Endodermal cell (in vitro differentiated cells): ENCODE results near the gene CUX1. TPM values are rescaled to one million over a fixed set of nuclear protein-coding genes. Genes with fewer than 3 reads are reported as not detected.

Experiments
- DNase-seq: peaks from one replicate; pipeline ENCODE4 v3.0.0-alpha.2; 2017
- H3K27ac ChIP-seq: 2 replicates; pipeline ENCODE4 v1.5.1; 2013; ENCODE audit warnings: mild to moderate bottlenecking, low read depth, low read length, moderate library complexity
- H3K27me3 ChIP-seq: 2 replicates; pipeline ENCODE4 v1.6.1; 2013; ENCODE audit warnings: mild to moderate bottlenecking, low read length, moderate library complexity; ENCODE audit not compliant: insufficient read depth, control insufficient read depth, poor library complexity, severe bottlenecking
- H3K36me3 ChIP-seq: 2 replicates; pipeline ENCODE4 v1.7.0; 2013; ENCODE audit warnings: mild to moderate bottlenecking, low read length, moderate library complexity; ENCODE audit not compliant: control insufficient read depth, insufficient read depth
- H3K4me1 ChIP-seq: one replicate; pipeline ENCODE4 v1.7.0; 2013; ENCODE audit warnings: low read length; ENCODE audit not compliant: control insufficient read depth, insufficient read depth
- H3K4me3 ChIP-seq: 2 replicates; pipeline ENCODE4 v1.5.1; 2013; ENCODE audit warnings: mild to moderate bottlenecking, low read length, moderate library complexity
- H3K9ac ChIP-seq: 2 replicates; pipeline ENCODE4 v1.6.1; 2013; ENCODE audit warnings: mild to moderate bottlenecking, low read length, moderate library complexity; ENCODE audit not compliant: poor library complexity, severe bottlenecking; ENCODE audit errors: extremely low read depth
- H3K9me3 ChIP-seq: 2 replicates; pipeline ENCODE4 v1.6.1; 2013; ENCODE audit warnings: mild to moderate bottlenecking, low read length, moderate library complexity; ENCODE audit not compliant: control insufficient read depth
- H3K27ac Mint-ChIP-seq: 2 replicates; pipeline ENCODE4 v1.8.0; 2020; ENCODE audit warnings: mixed read lengths
- H3K27me3 Mint-ChIP-seq: 2 replicates; pipeline ENCODE4 v1.8.0; 2021; ENCODE audit warnings: mild to moderate bottlenecking, mixed read lengths; ENCODE audit not compliant: insufficient read depth
- H3K36me3 Mint-ChIP-seq: 2 replicates; pipeline ENCODE4 v1.8.0; 2020; ENCODE audit warnings: low read depth, mixed read lengths
- H3K4me1 Mint-ChIP-seq: 2 replicates; pipeline ENCODE4 v1.8.0; 2020; ENCODE audit warnings: mixed read lengths
- H3K4me3 Mint-ChIP-seq: 2 replicates; pipeline ENCODE4 v1.8.0; 2020; ENCODE audit warnings: mild to moderate bottlenecking, moderate library complexity, mixed read lengths
- H3K9me3 Mint-ChIP-seq: 2 replicates; pipeline ENCODE4 v1.8.0; 2020; ENCODE audit warnings: mild to moderate bottlenecking, mixed read lengths
- WGBS, 2 experiments: methylation state at CpG; one replicate each; pipeline versions ENCODE4 v1.1.5 to v1.1.7; 2013; ENCODE audit warnings: missing lambda C conversion rate in 2 of 2, mixed read lengths in 1 of 2; ENCODE audit not compliant: insufficient coverage in 1 of 2, insufficient read length in 1 of 2; 5-methylcytosine and 5-hydroxymethylcytosine counted together
- total RNA-seq, 2 donors: library from RNA; stranded (reverse); fragmentation: NEBNext Ultra II Directional in 1 of 2; extraction: Animal tissue kit (Norgen Biotek cat#: 25700) in 1 of 2; gene quantifications; 2 replicates in 1 of 2; 3 replicates in 1 of 2; pipeline ENCODE4 v1.2.1, GENCODE V29; 2021
- TF ChIP-seq, protein P1 (sequence below): fragments of 200-600 bp; sonication (generic); conservative IDR thresholded peaks from 2 replicates; pipeline ENCODE4 v1.5.0; 2021; ENCODE audit warnings: antibody characterized with exemption, mild to moderate bottlenecking

The CUX1 gene
- total RNA-seq, 2 donors from 2014 or later = 85.1 to 108 TPM

DNA sequence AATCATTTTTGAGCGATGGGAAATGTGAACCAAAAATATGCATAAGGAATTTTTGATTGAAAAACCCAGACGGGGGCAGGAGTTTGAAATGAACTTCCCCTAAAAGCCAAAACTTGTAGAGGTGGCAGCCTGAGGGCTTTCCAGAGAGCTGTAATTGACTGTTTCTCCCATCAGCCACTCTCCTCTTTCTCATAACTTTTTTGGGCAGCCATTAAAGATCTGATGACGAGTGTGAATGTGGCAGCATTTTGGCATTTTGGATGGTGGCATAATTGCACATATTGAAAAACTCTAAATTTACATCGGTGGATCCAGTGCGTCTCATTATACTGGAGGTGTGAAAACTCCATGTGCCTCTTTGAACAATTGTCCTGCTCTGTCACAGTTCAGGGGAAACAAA lies 159.0 kb downstream of the CUX1 start:
- no peak overlapping the region for H3K4me3 ChIP-seq
- no peaks in the 10 kb centered on the region for H3K4me1 ChIP-seq
- H3K36me3 Mint-ChIP-seq = peaks cover 24% of the 10 kb centered on the region
- no peaks in the 10 kb centered on the region for H3K9me3 ChIP-seq
- no peak overlapping the region for H3K9ac ChIP-seq
- H3K4me1 Mint-ChIP-seq = peaks cover 5% of the 10 kb centered on the region
- H3K4me3 Mint-ChIP-seq = no peak overlapping the region
- no peaks in the 10 kb centered on the region for H3K36me3 ChIP-seq
- no peak overlapping the region for H3K27ac Mint-ChIP-seq
- 98 to 99% methylated on average over 4 to 5 of the region's 5 CpGs for WGBS, 2 experiments
- no peaks in the 10 kb centered on the region for H3K9me3 Mint-ChIP-seq
- TF ChIP-seq, protein P1, sequence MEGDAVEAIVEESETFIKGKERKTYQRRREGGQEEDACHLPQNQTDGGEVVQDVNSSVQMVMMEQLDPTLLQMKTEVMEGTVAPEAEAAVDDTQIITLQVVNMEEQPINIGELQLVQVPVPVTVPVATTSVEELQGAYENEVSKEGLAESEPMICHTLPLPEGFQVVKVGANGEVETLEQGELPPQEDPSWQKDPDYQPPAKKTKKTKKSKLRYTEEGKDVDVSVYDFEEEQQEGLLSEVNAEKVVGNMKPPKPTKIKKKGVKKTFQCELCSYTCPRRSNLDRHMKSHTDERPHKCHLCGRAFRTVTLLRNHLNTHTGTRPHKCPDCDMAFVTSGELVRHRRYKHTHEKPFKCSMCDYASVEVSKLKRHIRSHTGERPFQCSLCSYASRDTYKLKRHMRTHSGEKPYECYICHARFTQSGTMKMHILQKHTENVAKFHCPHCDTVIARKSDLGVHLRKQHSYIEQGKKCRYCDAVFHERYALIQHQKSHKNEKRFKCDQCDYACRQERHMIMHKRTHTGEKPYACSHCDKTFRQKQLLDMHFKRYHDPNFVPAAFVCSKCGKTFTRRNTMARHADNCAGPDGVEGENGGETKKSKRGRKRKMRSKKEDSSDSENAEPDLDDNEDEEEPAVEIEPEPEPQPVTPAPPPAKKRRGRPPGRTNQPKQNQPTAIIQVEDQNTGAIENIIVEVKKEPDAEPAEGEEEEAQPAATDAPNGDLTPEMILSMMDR = no peak
- no peak for DNase-seq
- H3K27me3 Mint-ChIP-seq = no peaks in the 10 kb centered on the region
- H3K27me3 ChIP-seq = no peaks in the 10 kb centered on the region
- H3K27ac ChIP-seq = no peak overlapping the region

- H3K9me3 Mint-ChIP-seq = no peaks in the 10 kb centered on the region
- peaks cover 5% of the 10 kb centered on the region for H3K4me1 Mint-ChIP-seq
- peaks cover 22% of the 10 kb centered on the region for H3K36me3 Mint-ChIP-seq
- Histone ChIP-seq H3K27ac (no peak overlapping the region), H3K36me3 (no peaks in the 10 kb centered on the region), H3K9me3 (no peaks in the 10 kb centered on the region), H3K9ac (no peak overlapping the region), H3K27me3 (no peaks in the 10 kb centered on the region), H3K4me3 (no peak overlapping the region), H3K4me1 (no peaks in the 10 kb centered on the region)
- H3K27me3 Mint-ChIP-seq = no peaks in the 10 kb centered on the region
- WGBS, 2 experiments = 91 to 96% methylated on average over 4 of the region's 4 CpGs
- TF ChIP-seq, protein P1 = no peak
- no peak overlapping the region for H3K4me3 Mint-ChIP-seq
- H3K27ac Mint-ChIP-seq = peak overlapping the region; percentile 55
- no peak for DNase-seq
These were observed 159.8 kb downstream of the CUX1 start for GRCh38 chr7:101977249-101977648.

DNA sequence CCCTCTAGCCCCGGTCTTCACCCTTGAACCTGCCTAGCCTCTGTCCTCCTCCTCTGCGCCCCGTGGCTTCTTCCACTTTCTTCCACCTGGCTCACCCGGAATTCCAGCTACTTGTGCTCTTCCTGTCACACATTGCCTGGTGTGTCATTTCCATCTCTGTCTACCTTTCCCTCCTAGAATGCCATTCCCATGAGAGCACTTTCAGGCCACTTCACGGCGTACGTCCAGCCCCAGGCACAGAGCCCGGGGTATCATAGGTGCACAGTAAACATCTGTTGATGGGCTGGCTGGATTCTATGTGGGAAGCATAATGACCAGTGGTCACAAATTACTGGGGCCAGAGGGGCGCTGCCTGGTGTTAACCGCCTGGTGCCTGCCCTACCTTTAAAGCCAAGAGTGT lies 161.3 kb downstream of the CUX1 start:
- 95 to 96% methylated on average over 10 of the region's 10 CpGs for WGBS, 2 experiments
- peaks cover 9% of the 10 kb centered on the region for H3K9me3 Mint-ChIP-seq
- DNase-seq = no peak
- TF ChIP-seq, protein P1 = no peak
- no peaks in the 10 kb centered on the region for H3K27me3 Mint-ChIP-seq
- H3K4me1 ChIP-seq = no peaks in the 10 kb centered on the region
- no peak overlapping the region for H3K4me3 ChIP-seq
- no peaks in the 10 kb centered on the region for H3K27me3 ChIP-seq
- no peak overlapping the region for H3K9ac ChIP-seq
- H3K27ac ChIP-seq = no peak overlapping the region
- H3K27ac Mint-ChIP-seq = peak overlapping the region; percentile 11
- H3K9me3 ChIP-seq = peaks cover 9% of the 10 kb centered on the region
- no peak overlapping the region for H3K4me3 Mint-ChIP-seq
- peaks cover 5% of the 10 kb centered on the region for H3K4me1 Mint-ChIP-seq
- peaks cover 24% of the 10 kb centered on the region for H3K36me3 Mint-ChIP-seq
- peaks cover 8% of the 10 kb centered on the region for H3K36me3 ChIP-seq
